ENCODE measurements around the gene FAS.

Gene FAS

GRCh38 chr10:88971221-88972061, 19.2 kb upstream of the FAS start:
- FAIRE-seq = no peak

- peak; percentile 9 for FAIRE-seq
Measured at GRCh38 chr10:88974012-88974411, 16.6 kb upstream of the FAS start.

GRCh38 chr10:88974446-88975376, 15.9 kb upstream of the FAS start:
- peak; percentile 94 for FAIRE-seq

GRCh38 chr10:88975377-88975720, 15.2 kb upstream of the FAS start:
- FAIRE-seq = no peak

GRCh38 chr10:88978463-88978862, 12.1 kb upstream of the FAS start:
- no peak for FAIRE-seq

- FAIRE-seq = no peak
Measured at GRCh38 chr10:88979153-88979562, 11.4 kb upstream of the FAS start.

GRCh38 chr10:88979603-88980002, 11.0 kb upstream of the FAS start:
- no peak for FAIRE-seq

GRCh38 chr10:88980247-88980646, 10.4 kb upstream of the FAS start:
- FAIRE-seq = no peak

GRCh38 chr10:88980800-88981199, 9.8 kb upstream of the FAS start:
- FAIRE-seq = no peak

- FAIRE-seq = no peak
Measured at GRCh38 chr10:88981435-88981834, 9.2 kb upstream of the FAS start.

GRCh38 chr10:88982366-88982765, 8.2 kb upstream of the FAS start:
- FAIRE-seq = no peak

- FAIRE-seq = no peak
Measured at GRCh38 chr10:88983206-88983605, 7.4 kb upstream of the FAS start.

GRCh38 chr10:88983939-88984338, 6.7 kb upstream of the FAS start:
- no peak for FAIRE-seq

- no peak for FAIRE-seq
Measured at GRCh38 chr10:88984525-88984924, 6.1 kb upstream of the FAS start.

- FAIRE-seq = peak; percentile 96
Measured at GRCh38 chr10:88986549-88987242, 3.9 kb upstream of the FAS start.

- no peak for FAIRE-seq
Measured at GRCh38 chr10:88987243-88987725, 3.3 kb upstream of the FAS start.

- FAIRE-seq = no peak
Measured at GRCh38 chr10:88987840-88988239, 2.8 kb upstream of the FAS start.

- no peak for FAIRE-seq
Measured at GRCh38 chr10:88989423-88989822, 1.2 kb upstream of the FAS start.

GRCh38 chr10:88989824-88990383, 694 bp upstream of the FAS start:
- no peak for FAIRE-seq

GRCh38 chr10:88991161-88991898, 732 bp downstream of the FAS start:
- no peak for FAIRE-seq

- FAIRE-seq = no peak
Measured at GRCh38 chr10:88991899-88992320, 1.3 kb downstream of the FAS start.

- no peak for FAIRE-seq
Measured at GRCh38 chr10:88992921-88993524, 2.4 kb downstream of the FAS start.
